ENCODE data around the gene DNAH9. TPM values are rescaled to one million over a fixed set of nuclear protein-coding genes. Genes with fewer than 3 reads are reported as not detected.

The DNAH9 gene
- total RNA-seq, 4 donors from 2014 or later, result 1.2 to 7.7 (median 4.3) TPM

DNA sequence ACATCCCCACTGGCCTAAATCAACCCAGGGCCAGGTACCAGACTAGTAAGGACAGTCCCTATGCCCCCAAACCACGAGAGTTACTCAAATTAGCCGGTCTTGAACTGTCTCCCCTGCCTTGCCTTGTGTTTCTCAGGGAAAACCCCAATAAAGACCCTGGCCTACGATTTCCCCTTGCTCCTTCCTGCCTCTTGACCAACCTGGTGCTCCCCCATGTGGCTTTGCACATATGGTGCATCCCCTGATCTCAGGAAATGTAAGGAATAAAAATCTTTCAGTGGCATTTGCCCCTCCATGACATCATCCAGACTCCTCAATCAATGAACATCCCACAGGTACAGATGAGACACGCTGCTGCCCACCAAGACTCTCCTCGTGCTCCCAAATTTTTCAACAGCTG lies 311.1 kb downstream of the DNAH9 start:
- TF ChIP-seq CTCF (IDR thresholded peaks at IDR 0.05) (no peak), POLR2A (IDR thresholded peaks at IDR 0.05) (no peak)
- intact Hi-C loops (cut with DNase I; ENCODE audit: low total_unique reads), result no loop called here

GRCh38 chr17:11916091-11916490 lies 317.8 kb downstream of the DNAH9 start:
- Histone ChIP-seq H3K4me3 (no peak overlapping the region), H3K27ac (no peak overlapping the region), H3K36me3 (no peaks in the 10 kb centered on the region), H3K27me3 (no peaks in the 10 kb centered on the region), H3K4me1 (no peaks in the 10 kb centered on the region), H3K9me3 (peaks cover 0 to 6% of the 10 kb centered on the region in 2 donors)
- TF ChIP-seq POLR2A (IDR thresholded peaks at IDR 0.05) (no peak), CTCF (IDR thresholded peaks at IDR 0.05) (no peak)
- no peak for DNase-seq
- intact Hi-C loops (cut with DNase I; ENCODE audit: low total_unique reads), result no loop called here

More for the DNA sequence above, 311.1 kb downstream of the DNAH9 start:
- Histone ChIP-seq H3K4me3 (no peak overlapping the region), H3K36me3 (no peaks in the 10 kb centered on the region), H3K27ac (no peak overlapping the region), H3K4me1 (no peaks in the 10 kb centered on the region), H3K9me3 (peaks cover 0 to 6% of the 10 kb centered on the region in 2 donors), H3K27me3 (no peaks in the 10 kb centered on the region)
- no peak for DNase-seq

GRCh38 chr17:11917415-11917814 lies 319.1 kb downstream of the DNAH9 start:
- TF ChIP-seq POLR2A (IDR thresholded peaks at IDR 0.05) (no peak), CTCF (IDR thresholded peaks at IDR 0.05) (no peak)
- H3K4me3 ChIP-seq, result no peak overlapping the region
- no peak for DNase-seq
- peaks cover 0 to 5% of the 10 kb centered on the region in 2 donors for H3K9me3 ChIP-seq
- H3K27ac ChIP-seq, result no peak overlapping the region
- H3K4me1 ChIP-seq, result no peaks in the 10 kb centered on the region
- no peaks in the 10 kb centered on the region for H3K27me3 ChIP-seq
- H3K36me3 ChIP-seq, result no peaks in the 10 kb centered on the region
- intact Hi-C loops (cut with DNase I; ENCODE audit: low total_unique reads), result no loop called here

- no peak for DNase-seq
- Histone ChIP-seq H3K4me1 (no peaks in the 10 kb centered on the region), H3K27ac (no peak overlapping the region), H3K9me3 (no peaks in the 10 kb centered on the region), H3K27me3 (no peaks in the 10 kb centered on the region), H3K36me3 (no peaks in the 10 kb centered on the region), H3K4me3 (no peak overlapping the region)
- intact Hi-C loops (cut with DNase I; ENCODE audit: low total_unique reads), result no loop called here
- TF ChIP-seq POLR2A (IDR thresholded peaks at IDR 0.05) (no peak), CTCF (IDR thresholded peaks at IDR 0.05) (no peak)
These were observed 323.0 kb downstream of the DNAH9 start for GRCh38 chr17:11921296-11921695.

DNA sequence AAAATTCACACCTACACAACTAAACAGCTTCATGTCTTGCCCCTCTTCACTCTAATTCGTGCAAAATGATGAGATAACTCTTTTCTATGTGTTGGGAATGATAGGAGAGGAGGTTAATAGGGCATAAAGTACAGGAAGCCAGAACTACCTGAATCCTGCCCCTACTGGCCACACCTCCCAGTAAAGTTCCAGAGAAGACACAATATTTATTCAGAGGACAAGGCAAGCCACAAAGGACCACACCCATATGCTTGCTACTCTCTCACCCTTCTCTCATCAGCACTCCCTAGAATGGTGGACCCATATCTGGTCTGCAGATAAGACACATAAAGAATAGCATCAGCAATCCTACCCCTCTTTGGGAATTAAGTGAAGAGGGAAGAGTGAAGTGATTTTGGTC lies 324.4 kb downstream of the DNAH9 start:
- no peaks in the 10 kb centered on the region for H3K4me1 ChIP-seq
- no peaks in the 10 kb centered on the region for H3K36me3 ChIP-seq
- no peaks in the 10 kb centered on the region for H3K27me3 ChIP-seq
- TF ChIP-seq POLR2A (IDR thresholded peaks at IDR 0.05) (no peak), CTCF (IDR thresholded peaks at IDR 0.05) (no peak)
- no peak overlapping the region for H3K27ac ChIP-seq
- no peaks in the 10 kb centered on the region for H3K9me3 ChIP-seq
- intact Hi-C loops (cut with DNase I; ENCODE audit: low total_unique reads), result no loop called here
- no peak overlapping the region for H3K4me3 ChIP-seq
- DNase-seq, result no peak
